Liver (tissue), 9 donors: ENCODE measurements around the gene PDZD2. TPM values are rescaled to one million over a fixed set of nuclear protein-coding genes. Genes with fewer than 3 reads are reported as not detected.

ENCODE experiments used
- DNase-seq: peaks from one replicate; pipeline ENCODE4 v3.0.0-alpha.2; 2017; ENCODE audit warnings: low spot score
- H3K27ac ChIP-seq, 2 donors: one replicate each; pipeline ENCODE4 v1.7.0; 2013; ENCODE audit warnings: inconsistent platforms in 2 of 2, low read length in 2 of 2, control low read depth in 1 of 2, low read depth in 1 of 2, mild to moderate bottlenecking in 1 of 2
- H3K27me3 ChIP-seq, 4 donors: one replicate each; pipeline versions ENCODE4 v1.6.1 to v1.7.0; 2013; ENCODE audit warnings: low read length in 3 of 4, inconsistent platforms in 1 of 4, mild to moderate bottlenecking in 1 of 4, moderate library complexity in 1 of 4; ENCODE audit not compliant: control insufficient read depth in 4 of 4, insufficient read depth in 4 of 4
- H3K36me3 ChIP-seq, 4 donors: one replicate each; pipeline versions ENCODE4 v1.6.1 to v1.7.0; 2013; ENCODE audit warnings: low read length in 3 of 4, mild to moderate bottlenecking in 3 of 4, low read depth in 1 of 4, moderate library complexity in 1 of 4; ENCODE audit not compliant: control insufficient read depth in 4 of 4, insufficient read depth in 3 of 4
- H3K4me1 ChIP-seq, 4 donors: one replicate each; pipeline versions ENCODE4 v1.6.1 to v1.7.0; 2013; ENCODE audit warnings: low read length in 3 of 4, mild to moderate bottlenecking in 3 of 4, moderate library complexity in 1 of 4; ENCODE audit not compliant: control insufficient read depth in 4 of 4, insufficient read depth in 4 of 4
- H3K4me3 ChIP-seq, 3 donors: one replicate each; pipeline versions ENCODE4 v1.6.1 to v1.7.0; 2013; ENCODE audit warnings: low read length in 3 of 3, control low read depth in 1 of 3, low read depth in 1 of 3, mild to moderate bottlenecking in 1 of 3
- H3K9ac ChIP-seq, 2 donors: one replicate each; pipeline ENCODE4 v1.7.0; 2013; ENCODE audit warnings: low read length in 2 of 2, mild to moderate bottlenecking in 2 of 2, moderate library complexity in 2 of 2, control low read depth in 1 of 2, low read depth in 1 of 2
- H3K9me3 ChIP-seq, 4 donors: one replicate each; pipeline versions ENCODE4 v1.6.1 to v1.7.0; 2013; ENCODE audit warnings: low read length in 3 of 4; ENCODE audit not compliant: control insufficient read depth in 4 of 4
- ATF3 ChIP-seq: IDR thresholded peaks from 2 replicates; pipeline ENCODE4 v1.6.1; 2016; ENCODE audit warnings: antibody characterized with exemption
- CTCF ChIP-seq: fragments of 150-350 bp; IDR thresholded peaks from 2 replicates; pipeline ENCODE4 v1.5.1; 2017; ENCODE audit warnings: improper control_type of control experiment, low read depth, low read length; ENCODE audit not compliant: missing input control
- EGR1 ChIP-seq, 2 donors: IDR thresholded peaks; 2 replicates each; pipeline ENCODE4 v1.6.1; 2016 to 2018; ENCODE audit warnings: antibody characterized with exemption in 2 of 2, low read depth in 2 of 2
- FOXA1 ChIP-seq: IDR thresholded peaks from 2 replicates; pipeline ENCODE4 v1.6.1; 2016; ENCODE audit warnings: antibody characterized with exemption
- FOXA2 ChIP-seq: IDR thresholded peaks from 2 replicates; pipeline ENCODE4 v1.6.1; 2016; ENCODE audit warnings: antibody characterized with exemption
- GABPA ChIP-seq, 2 donors: IDR thresholded peaks in 1 of 2; conservative IDR thresholded peaks in 1 of 2; 2 replicates each; pipeline ENCODE4 v1.6.1; 2016; ENCODE audit warnings: antibody characterized with exemption in 2 of 2, mild to moderate bottlenecking in 1 of 2, moderate library complexity in 1 of 2
- HNF4A ChIP-seq, 2 donors: conservative IDR thresholded peaks; 2 replicates each; pipeline ENCODE4 v1.6.1; 2016; ENCODE audit warnings: antibody characterized with exemption in 2 of 2, mild to moderate bottlenecking in 2 of 2
- HNF4G ChIP-seq: IDR thresholded peaks from 2 replicates; pipeline ENCODE4 v1.6.1; 2016; ENCODE audit warnings: antibody characterized with exemption
- JUND ChIP-seq, 2 donors: IDR thresholded peaks; 2 replicates each; pipeline ENCODE4 v1.6.1; 2016; ENCODE audit warnings: antibody characterized with exemption in 2 of 2
- MAX ChIP-seq: IDR thresholded peaks from 2 replicates; pipeline ENCODE4 v1.6.1; 2016; ENCODE audit warnings: antibody characterized with exemption
- NR2F2 ChIP-seq: IDR thresholded peaks from 2 replicates; pipeline ENCODE4 v1.6.1; 2016; ENCODE audit warnings: antibody characterized with exemption
- RAD21 ChIP-seq, 2 donors: IDR thresholded peaks; 2 replicates each; pipeline ENCODE4 v1.6.1; 2016; ENCODE audit warnings: antibody characterized with exemption in 2 of 2, mild to moderate bottlenecking in 2 of 2
- REST ChIP-seq: IDR thresholded peaks from 2 replicates; pipeline ENCODE4 v1.6.1; 2016; ENCODE audit warnings: antibody characterized with exemption, mild to moderate bottlenecking
- RXRA ChIP-seq, 2 donors: IDR thresholded peaks; 2 replicates each; pipeline ENCODE4 v1.6.1; 2017 to 2018; ENCODE audit warnings: antibody characterized with exemption in 2 of 2, mild to moderate bottlenecking in 1 of 2
- SP1 ChIP-seq: IDR thresholded peaks from 2 replicates; pipeline ENCODE4 v1.6.1; 2018; ENCODE audit warnings: antibody characterized with exemption, mild to moderate bottlenecking
- TAF1 ChIP-seq: conservative IDR thresholded peaks from 2 replicates; pipeline ENCODE4 v1.6.1; 2016; ENCODE audit warnings: antibody characterized with exemption, mild to moderate bottlenecking
- YY1 ChIP-seq: IDR thresholded peaks from 2 replicates; pipeline ENCODE4 v1.6.1; 2016; ENCODE audit warnings: antibody characterized with exemption, mild to moderate bottlenecking
- ZBTB33 ChIP-seq: IDR thresholded peaks from 2 replicates; pipeline ENCODE4 v1.6.1; 2016; ENCODE audit warnings: antibody characterized with exemption
- WGBS: extraction: QIAGEN DNeasy Blood & Tissue Kit; methylation state at CpG from one replicate; pipeline ENCODE4 v1.1.7; 2013; 5-methylcytosine and 5-hydroxymethylcytosine counted together
- polyA plus RNA-seq, 2 donors: library from polyadenylated mRNA; stranded (reverse) in 1 of 2; unstranded in 1 of 2; fragments of 200-250 nt in 1 of 2; fragments of >200 nt in 1 of 2; fragmentation: Nextera tagmentation in 1 of 2; extraction: Ambion mirVana in 1 of 2; gene quantifications; one replicate each; pipeline versions ENCODE4 v1.2.1 to v1.2.3, GENCODE V29; 2013 to 2015
- total RNA-seq, 2 donors: library from RNA; depleted of rRNA; stranded (reverse); fragments of >200 nt; gene quantifications; one replicate each; pipeline ENCODE4 v1.2.3, GENCODE V29; 2014
- donor health status: healthy.
- donor health status: healthy.
- donor health status: healthy.
- donor health status: healthy.
- donor health status: healthy.

The PDZD2 gene
- total and polyA plus RNA-seq, 4 donors: 0.27 to 1.1 (median 0.54) TPM

GRCh38 chr5:31992377-31992776 lies 353.4 kb downstream of the PDZD2 start:
- Histone ChIP-seq H3K36me3 (no peaks in the 10 kb centered on the region), H3K27ac (no peak overlapping the region), H3K9me3 (no peaks in the 10 kb centered on the region), H3K9ac (no peak overlapping the region), H3K27me3 (no peaks in the 10 kb centered on the region), H3K4me3 (no peak overlapping the region), H3K4me1 (no peaks in the 10 kb centered on the region)
- 91% methylated on average over 2 of the region's 2 CpGs for WGBS
- no peak for TF ChIP-seq MAX
- TF ChIP-seq HNF4G: no peak
- no peak for TF ChIP-seq GABPA (IDR thresholded peaks at IDR 0.05 in 1 of 2, conservative IDR thresholded peaks at IDR 0.05 in 1 of 2)
- TF ChIP-seq RXRA (IDR thresholded peaks at IDR 0.05): no peak
- TF ChIP-seq SP1: no peak
- TF ChIP-seq YY1: no peak
- TF ChIP-seq NR2F2: no peak
- no peak for TF ChIP-seq FOXA2
- TF ChIP-seq HNF4A (conservative IDR thresholded peaks at IDR 0.05): no peak
- TF ChIP-seq TAF1: no peak
- no peak for TF ChIP-seq ZBTB33
- no peak for TF ChIP-seq ATF3
- no peak for TF ChIP-seq REST
- TF ChIP-seq RAD21 (IDR thresholded peaks at IDR 0.05): no peak
- TF ChIP-seq FOXA1: no peak
- TF ChIP-seq CTCF: no peak
- no peak for TF ChIP-seq JUND (IDR thresholded peaks at IDR 0.05)
- TF ChIP-seq EGR1 (IDR thresholded peaks at IDR 0.05; ENCODE audit: low read depth in 2 of 2): no peak
- DNase-seq: no peak
